A673 (cell line): ENCODE data around the gene FAM50B.

Source experiments
- EZH2 ChIP-seq: fragments of 200-600 bp; sonication (generic); IDR thresholded peaks from 2 replicates; pipeline ENCODE4 v1.6.1; 2017; ENCODE audit warnings: borderline replicate concordance, low read depth, mild to moderate bottlenecking, mixed read lengths, antibody characterized with exemption, low read length; ENCODE audit not compliant: poor library complexity, severe bottlenecking
- TF ChIP-seq, protein P1 (sequence below): fragments of 300-800, 200-600 bp; sonication (generic); conservative IDR thresholded peaks from 2 replicates; pipeline ENCODE4 v1.5.1; 2017; ENCODE audit warnings: low read depth, mild to moderate bottlenecking, antibody characterized with exemption, low read length, moderate library complexity, mixed read lengths

DNA sequence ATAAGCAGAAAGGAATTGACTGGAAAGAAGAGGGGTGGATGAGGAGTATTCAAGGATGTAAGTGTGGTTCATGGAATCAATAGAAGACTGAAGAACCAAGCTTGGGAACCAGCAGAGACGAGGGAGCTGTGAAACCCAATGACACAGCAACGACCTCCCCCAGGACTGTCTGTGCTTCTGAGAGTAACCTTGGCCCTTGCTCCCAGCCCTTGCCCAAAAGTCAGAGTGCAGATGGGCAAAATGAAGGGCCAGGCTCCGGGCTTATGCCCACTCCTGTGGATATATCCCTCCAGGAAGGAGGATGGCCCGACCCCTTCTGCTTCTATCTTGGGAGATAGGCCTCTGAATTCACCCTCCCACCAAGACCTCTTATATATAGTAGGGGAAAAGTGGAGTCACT lies 24.9 kb downstream of the FAM50B start:
- no peak for TF ChIP-seq EZH2
- TF ChIP-seq, protein P1, sequence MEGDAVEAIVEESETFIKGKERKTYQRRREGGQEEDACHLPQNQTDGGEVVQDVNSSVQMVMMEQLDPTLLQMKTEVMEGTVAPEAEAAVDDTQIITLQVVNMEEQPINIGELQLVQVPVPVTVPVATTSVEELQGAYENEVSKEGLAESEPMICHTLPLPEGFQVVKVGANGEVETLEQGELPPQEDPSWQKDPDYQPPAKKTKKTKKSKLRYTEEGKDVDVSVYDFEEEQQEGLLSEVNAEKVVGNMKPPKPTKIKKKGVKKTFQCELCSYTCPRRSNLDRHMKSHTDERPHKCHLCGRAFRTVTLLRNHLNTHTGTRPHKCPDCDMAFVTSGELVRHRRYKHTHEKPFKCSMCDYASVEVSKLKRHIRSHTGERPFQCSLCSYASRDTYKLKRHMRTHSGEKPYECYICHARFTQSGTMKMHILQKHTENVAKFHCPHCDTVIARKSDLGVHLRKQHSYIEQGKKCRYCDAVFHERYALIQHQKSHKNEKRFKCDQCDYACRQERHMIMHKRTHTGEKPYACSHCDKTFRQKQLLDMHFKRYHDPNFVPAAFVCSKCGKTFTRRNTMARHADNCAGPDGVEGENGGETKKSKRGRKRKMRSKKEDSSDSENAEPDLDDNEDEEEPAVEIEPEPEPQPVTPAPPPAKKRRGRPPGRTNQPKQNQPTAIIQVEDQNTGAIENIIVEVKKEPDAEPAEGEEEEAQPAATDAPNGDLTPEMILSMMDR: no peak
